ES-I3 (cell line): ENCODE data around the gene B3GALT5.

Source experiments
- H3K36me3 ChIP-seq: 2 replicates; pipeline ENCODE4 v1.6.1; 2013; ENCODE audit warnings: mild to moderate bottlenecking, low read length, control low read depth, moderate library complexity; ENCODE audit not compliant: insufficient read depth
- H3K4me1 ChIP-seq: 2 replicates; pipeline ENCODE4 v1.6.1; 2013; ENCODE audit warnings: mild to moderate bottlenecking, control low read depth, low read length; ENCODE audit not compliant: insufficient read depth
- H3K9ac ChIP-seq: 2 replicates; pipeline ENCODE4 v1.6.1; 2013; ENCODE audit warnings: low read depth, mild to moderate bottlenecking, low read length, moderate library complexity
- H3K9me3 ChIP-seq: 2 replicates; pipeline ENCODE4 v1.6.1; 2013; ENCODE audit warnings: mild to moderate bottlenecking, low read length, moderate library complexity; ENCODE audit not compliant: control insufficient read depth, insufficient read depth

The B3GALT5 gene

DNA sequence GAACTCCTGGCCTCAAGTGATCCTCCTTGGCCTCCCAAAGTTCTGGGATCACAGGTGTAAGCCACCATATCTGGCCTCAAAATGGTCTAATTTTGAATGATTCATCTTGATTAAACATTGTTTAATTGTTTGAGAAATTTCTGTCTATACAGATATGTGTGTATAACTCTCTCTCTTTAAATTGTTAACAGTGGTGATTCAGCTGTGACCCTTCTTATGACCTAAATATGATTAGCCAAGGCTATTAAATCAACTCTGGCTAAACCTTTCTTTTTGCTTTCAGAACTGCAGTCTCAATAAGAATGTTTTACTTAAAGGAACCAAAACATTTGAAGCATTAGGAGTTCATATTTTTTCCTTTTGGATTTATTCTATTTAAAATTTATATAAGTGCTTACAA lies 19.2 kb upstream of the B3GALT5 start:
- Histone ChIP-seq H3K36me3 (no peaks in the 10 kb centered on the region), H3K9me3 (peaks cover 9% of the 10 kb centered on the region; the same call in 1 of the 2 replicates), H3K9ac (no peak overlapping the region), H3K4me1 (no peaks in the 10 kb centered on the region)

DNA sequence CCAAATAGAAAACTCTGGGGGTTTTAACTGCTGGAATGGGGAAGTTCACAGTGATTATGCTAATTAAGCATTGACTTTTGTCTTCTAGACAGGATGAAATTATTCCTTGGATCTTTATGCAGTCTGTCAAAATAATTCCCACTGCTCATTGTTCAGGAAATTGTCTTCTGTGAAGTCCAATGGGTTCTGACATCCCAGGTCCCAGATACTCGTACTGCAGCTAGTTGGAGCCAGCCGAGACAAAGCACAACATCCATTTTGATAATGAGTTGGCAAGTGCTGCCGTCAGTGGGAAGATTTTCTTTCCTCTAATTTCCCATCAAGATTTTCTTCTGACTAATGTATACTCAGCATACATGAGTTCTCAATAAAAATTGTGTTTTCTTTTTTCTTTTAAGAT lies 17.3 kb upstream of the B3GALT5 start:
- Histone ChIP-seq H3K4me1 (no peaks in the 10 kb centered on the region), H3K9ac (no peak overlapping the region), H3K36me3 (no peaks in the 10 kb centered on the region), H3K9me3 (0 out of 2 replicates have a peak, but pooled peaks cover 2% of the 10 kb centered on the region)

DNA sequence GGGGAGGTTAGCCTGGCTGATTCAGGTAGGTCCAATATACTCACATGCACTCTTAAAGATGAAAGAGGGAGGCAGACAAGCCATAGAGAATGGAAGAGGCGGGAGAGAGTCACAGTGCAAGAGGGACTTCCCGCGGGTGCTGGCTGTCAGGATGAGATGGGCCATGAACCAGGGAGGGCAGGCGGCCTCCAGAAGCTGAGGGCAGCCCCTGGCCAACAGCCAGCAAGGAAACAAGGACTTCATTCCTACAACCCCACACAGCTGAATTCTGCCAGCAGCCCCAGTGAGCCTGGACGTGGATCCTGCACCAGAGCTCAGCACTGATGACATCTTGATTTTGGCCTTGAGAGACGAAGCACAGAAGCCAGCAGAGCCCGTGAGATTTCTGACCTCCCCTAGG lies 15.1 kb upstream of the B3GALT5 start:
- Histone ChIP-seq H3K9me3 (0 out of 2 replicates have a peak, but pooled peaks cover 2% of the 10 kb centered on the region), H3K9ac (no peak overlapping the region), H3K36me3 (no peaks in the 10 kb centered on the region), H3K4me1 (0 out of 2 replicates have a peak, but pooled peaks cover 5% of the 10 kb centered on the region)

DNA sequence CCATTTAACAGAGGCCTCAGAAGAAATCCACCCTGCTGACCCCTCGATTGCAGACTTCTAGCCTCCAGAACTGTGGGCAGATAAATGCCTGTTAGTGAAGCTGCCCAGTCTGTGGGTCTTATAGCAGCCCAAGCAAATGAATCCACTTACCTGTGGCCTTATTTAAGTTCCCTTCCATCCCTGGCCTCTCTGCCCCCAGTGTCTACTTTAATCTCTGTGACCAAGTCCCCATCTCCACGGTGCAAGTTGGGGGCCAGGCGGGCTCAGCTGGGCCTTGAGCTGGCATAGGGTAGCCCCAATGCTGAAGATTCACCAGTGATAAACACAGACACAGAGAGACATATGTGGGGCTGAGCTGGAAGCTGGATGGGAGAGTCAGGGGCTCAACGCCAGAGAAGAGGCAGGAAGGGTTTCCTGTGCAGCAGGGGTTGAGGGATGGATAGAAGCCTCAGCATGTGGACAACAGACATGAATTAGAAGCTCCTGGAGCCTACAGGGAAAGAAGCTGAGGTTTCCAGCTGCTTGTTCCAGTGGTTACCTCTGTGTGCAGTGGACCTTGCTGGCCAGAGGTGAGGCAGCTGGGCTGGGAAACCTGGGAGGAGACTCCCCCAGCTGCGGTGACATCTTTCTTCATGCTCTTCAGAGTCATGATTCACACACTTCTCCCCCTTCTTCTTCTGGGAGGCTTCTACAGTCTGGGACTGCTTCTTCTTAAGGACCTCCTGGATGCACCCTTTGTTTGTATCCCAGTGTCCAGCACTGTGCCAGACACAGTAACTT lies 13.4 kb upstream of the B3GALT5 start:
- H3K36me3 ChIP-seq = no peaks in the 10 kb centered on the region
- 0 out of 2 replicates have a peak, but pooled peaks cover 2% of the 10 kb centered on the region for H3K9me3 ChIP-seq
- 0 out of 2 replicates have a peak, but pooled peaks cover 5% of the 10 kb centered on the region for H3K4me1 ChIP-seq
- no peak overlapping the region for H3K9ac ChIP-seq

DNA sequence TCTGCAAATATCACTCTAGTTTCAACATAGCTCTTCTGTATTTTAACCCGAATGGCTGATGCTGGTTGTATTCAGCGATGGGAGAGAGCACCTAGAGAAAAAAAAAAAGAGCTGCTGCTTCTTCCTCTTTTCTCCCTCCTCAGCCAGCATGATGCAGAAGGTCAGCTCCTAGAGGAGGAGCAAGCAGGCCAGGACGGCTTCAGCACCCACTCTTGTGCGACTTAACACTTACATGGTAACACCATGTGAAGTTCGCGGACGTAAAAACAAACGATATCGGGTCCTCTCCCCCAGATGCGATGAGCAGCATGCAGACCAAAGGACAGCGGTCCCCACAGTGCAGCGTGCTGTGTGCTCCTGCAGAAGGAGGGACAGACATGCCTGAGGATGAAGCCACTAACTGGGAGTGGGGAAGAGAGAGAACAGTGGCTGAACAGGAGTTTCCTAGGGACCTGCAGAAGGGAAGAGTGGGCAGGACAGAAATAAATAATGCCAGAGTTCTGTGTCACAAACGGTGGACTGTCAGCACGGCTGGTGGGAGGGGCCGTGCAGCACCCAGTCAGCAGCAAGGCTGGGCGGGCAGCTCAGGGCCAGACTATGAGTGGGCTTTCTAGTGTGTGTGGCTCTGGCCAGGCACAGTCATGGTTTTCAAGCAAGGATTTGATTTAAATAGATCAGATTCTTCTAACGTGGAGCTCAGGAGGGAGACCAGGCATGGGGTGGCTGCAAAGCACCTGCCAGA lies 11.4 kb upstream of the B3GALT5 start:
- H3K9ac ChIP-seq = no peak overlapping the region
- H3K4me1 ChIP-seq = 0 out of 2 replicates have a peak, but pooled peaks cover 5% of the 10 kb centered on the region
- peaks cover 4% of the 10 kb centered on the region; the same call in 1 of the 2 replicates for H3K36me3 ChIP-seq
- no peaks in the 10 kb centered on the region for H3K9me3 ChIP-seq

DNA sequence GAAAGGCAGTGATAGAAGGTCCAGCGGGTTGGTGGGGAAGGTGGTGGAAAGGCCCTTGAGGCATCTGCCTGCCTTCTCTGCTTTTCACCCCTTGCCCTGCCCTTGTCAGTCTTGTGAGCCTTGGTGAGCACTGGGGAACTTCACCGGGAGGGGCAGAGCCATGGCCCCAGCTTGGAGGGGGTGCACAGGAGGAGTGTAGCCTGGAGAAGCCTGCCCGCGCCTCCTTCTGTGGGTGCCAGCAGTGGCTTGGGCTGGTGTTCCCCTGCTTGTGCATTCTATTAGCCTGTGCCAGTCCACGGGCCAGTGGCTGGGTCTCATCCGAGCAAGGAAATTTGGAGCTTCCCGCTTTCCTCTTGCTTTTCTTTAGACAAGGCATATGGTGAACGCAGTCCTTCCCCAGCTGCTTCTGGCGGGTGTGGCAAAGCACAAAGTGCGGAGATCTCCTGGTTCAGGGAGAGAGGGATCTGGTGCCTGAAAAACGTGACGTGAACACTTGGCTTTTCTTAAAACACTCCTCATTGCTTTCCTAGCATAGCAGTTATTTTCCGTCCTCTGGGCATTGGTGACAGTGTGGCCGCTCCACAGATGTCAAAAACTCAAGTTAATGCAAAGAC lies 10.6 kb upstream of the B3GALT5 start:
- no peak overlapping the region for H3K9ac ChIP-seq
- no peaks in the 10 kb centered on the region for H3K9me3 ChIP-seq
- H3K36me3 ChIP-seq = peaks cover 4% of the 10 kb centered on the region; the same call in 1 of the 2 replicates
- 0 out of 2 replicates have a peak, but pooled peaks cover 5% of the 10 kb centered on the region for H3K4me1 ChIP-seq

DNA sequence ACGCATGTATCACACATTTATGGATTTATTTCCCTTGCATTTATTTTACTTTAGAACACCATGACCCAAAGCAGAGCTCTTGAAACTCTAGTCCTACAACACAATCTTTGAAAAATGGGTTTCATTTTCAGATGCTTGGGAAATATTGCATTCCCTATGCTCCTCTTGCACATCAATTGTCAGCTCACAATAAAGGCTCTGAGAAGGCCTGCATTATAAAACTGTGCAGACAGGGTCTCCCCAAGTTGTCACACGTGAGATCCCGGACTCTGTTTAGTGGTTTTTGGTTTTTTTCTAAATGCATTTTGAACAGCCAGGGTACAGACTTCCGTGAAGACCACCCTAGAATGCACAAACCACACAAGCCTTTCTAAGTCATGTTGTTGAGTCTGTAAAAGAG lies 9.9 kb upstream of the B3GALT5 start:
- no peaks in the 10 kb centered on the region for H3K9me3 ChIP-seq
- peaks cover 4% of the 10 kb centered on the region; the same call in 1 of the 2 replicates for H3K36me3 ChIP-seq
- H3K9ac ChIP-seq = no peak overlapping the region
- H3K4me1 ChIP-seq = 0 out of 2 replicates have a peak, but pooled peaks cover 5% of the 10 kb centered on the region

DNA sequence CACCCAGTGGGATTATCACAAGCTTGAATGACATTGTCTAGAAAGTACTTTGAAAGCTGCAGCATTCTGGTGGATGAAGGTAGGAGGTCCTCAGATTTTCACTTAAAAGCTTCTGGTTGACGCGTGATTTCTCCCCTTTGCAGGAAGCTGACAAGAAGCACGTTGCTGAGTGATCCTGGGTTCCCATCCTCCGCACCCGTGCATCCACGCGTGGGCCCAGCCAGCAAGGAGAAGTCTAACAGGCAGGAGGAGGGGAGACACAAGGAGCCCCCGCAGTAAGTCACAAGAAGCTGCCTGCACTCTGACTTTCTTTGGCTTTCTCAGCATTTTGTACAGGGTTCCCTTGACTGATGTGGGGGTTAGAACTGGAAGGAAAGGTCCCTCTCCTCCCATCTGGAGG lies 7.8 kb upstream of the B3GALT5 start:
- peaks cover 6% of the 10 kb centered on the region; the same call in 1 of the 2 replicates for H3K36me3 ChIP-seq
- no peak overlapping the region for H3K9ac ChIP-seq
- peaks cover 6% of the 10 kb centered on the region for H3K4me1 ChIP-seq
- H3K9me3 ChIP-seq = no peaks in the 10 kb centered on the region

DNA sequence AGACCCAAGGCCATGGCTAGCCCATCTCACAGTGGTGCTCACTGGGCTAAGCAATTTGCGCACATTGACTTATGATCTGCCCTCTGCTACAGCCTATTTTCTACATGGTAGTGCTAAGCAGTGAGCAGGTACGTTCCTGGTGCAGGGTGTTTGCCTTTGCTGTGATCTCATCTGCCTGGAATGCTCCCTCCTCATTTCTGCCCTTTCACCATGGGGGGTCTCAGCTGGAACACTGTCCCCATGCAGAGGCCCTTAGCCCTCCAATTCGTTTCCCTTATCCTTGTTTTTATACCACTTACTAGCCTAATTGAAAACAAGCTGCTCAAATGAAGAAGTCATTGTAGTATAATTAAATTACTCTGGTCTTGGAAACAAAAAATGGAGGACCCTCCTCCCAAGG lies 2.0 kb upstream of the B3GALT5 start:
- Histone ChIP-seq H3K36me3 (peaks cover 3% of the 10 kb centered on the region; the same call in 1 of the 2 replicates), H3K9me3 (no peaks in the 10 kb centered on the region), H3K9ac (peak overlapping the region; percentile 72; the same call in 1 of the 2 replicates), H3K4me1 (peaks cover 14% of the 10 kb centered on the region)

DNA sequence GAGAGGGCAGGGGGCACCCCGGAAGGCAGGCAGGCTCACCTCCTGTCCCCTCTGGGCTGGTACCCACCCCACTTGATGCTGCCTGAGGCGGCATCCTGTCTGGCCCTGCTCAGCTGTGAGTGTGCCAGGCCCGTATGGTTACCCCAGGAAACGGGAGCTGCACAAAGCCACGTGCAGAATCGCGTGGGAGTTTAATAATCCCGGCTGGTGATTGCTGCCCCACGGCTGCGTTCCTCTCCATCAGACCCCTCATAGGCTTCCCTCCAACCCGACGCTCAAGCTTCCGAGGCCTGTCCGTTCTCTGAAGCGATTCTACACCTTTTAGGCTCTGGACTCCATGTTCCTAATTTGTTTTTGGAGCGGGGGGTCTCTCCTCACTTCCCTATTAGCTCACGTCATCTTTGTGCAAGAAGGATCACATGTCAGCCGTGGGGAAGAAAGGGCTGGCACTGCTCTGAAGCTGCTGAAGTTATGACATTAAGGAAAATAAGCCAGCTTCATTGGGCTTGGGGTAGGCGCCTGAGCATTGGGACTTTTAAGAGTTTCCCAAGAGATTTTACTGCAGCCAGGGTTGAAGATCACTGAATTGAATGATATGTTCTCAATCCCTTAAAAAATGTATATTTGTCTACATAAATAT lies 1.1 kb upstream of the B3GALT5 start:
- Histone ChIP-seq H3K9me3 (no peaks in the 10 kb centered on the region; the same call in 1 of the 2 replicates), H3K36me3 (0 out of 2 replicates have a peak, but pooled peaks cover 10% of the 10 kb centered on the region), H3K9ac (peak overlapping the region; percentile 72), H3K4me1 (peaks cover 14% of the 10 kb centered on the region)

DNA sequence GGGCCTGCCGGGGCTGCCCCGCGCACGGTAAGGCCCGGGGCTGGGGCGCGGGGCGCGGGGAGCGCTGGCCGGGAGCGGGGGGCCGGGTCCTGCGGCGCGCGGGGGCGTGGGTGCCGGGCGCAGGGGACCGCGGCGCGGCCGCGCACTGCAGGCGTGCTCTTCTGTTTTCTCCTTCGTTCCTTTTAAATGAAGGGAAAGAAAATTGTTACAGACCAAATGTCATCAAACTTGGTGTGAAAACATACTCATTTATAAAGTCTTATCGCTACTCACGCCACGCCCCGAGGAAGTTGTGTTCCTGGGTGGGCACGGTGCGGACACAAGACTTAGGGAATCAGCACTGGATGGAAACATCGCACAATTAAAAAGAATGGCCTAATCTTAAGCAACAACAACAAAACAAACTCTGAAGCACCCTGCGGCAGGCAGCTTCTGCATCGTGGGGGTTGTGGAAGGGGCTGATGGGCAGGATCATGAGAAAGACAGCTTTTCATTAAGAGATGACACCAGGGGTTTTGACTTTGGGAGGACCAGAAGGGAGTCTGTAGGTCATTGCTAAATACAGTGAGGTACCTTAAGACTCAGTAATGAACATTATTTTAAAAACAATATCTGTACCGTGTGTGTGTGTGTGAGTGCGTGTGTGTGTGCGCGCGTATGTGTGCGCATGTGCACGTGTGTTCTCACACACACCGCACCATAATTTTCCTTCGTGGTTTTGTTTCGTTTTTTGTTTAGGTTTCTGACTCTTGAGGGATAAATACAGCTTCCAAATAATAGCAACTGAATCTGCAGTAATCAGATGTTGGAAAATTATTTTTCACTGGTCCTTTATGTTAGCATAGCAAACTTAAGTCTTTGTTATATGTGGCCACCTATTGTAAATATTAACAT lies 548 bp downstream of the B3GALT5 start:
- peaks cover 7% of the 10 kb centered on the region; the same call in 1 of the 2 replicates for H3K9me3 ChIP-seq
- H3K36me3 ChIP-seq = 0 out of 2 replicates have a peak, but pooled peaks cover 14% of the 10 kb centered on the region
- H3K4me1 ChIP-seq = peaks cover 14% of the 10 kb centered on the region
- peak overlapping the region; percentile 72 for H3K9ac ChIP-seq

DNA sequence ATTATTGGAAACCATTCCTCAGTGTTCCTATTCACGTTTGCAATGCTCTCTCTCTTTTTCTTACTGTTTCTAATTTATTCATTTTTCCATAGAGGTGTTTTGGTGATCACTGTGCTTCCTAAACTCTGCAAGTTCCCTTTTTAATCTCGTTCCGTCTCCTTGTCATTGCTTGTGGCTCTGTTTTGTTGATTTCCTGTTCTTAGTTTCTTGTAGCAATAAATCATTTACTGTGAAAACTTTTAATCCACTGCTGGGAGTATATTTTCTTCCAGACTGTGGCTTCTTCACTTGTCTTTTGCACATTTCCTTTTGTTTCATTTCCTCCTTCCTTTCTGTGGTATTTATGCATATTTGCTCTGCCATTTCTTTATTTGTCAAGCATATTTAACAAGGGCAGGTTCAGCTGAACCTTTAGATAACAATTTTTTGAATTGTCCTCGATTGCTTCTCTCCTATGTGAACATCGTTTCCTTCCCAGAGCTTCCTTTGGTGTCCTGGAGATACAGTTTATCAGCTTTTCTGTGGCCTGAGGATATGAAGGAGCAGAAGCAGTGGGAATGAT lies 3.6 kb downstream of the B3GALT5 start:
- peaks cover 6% of the 10 kb centered on the region; the same call in 1 of the 2 replicates for H3K4me1 ChIP-seq
- no peak overlapping the region for H3K9ac ChIP-seq
- H3K36me3 ChIP-seq = 0 out of 2 replicates have a peak, but pooled peaks cover 12% of the 10 kb centered on the region
- H3K9me3 ChIP-seq = peaks cover 7% of the 10 kb centered on the region

DNA sequence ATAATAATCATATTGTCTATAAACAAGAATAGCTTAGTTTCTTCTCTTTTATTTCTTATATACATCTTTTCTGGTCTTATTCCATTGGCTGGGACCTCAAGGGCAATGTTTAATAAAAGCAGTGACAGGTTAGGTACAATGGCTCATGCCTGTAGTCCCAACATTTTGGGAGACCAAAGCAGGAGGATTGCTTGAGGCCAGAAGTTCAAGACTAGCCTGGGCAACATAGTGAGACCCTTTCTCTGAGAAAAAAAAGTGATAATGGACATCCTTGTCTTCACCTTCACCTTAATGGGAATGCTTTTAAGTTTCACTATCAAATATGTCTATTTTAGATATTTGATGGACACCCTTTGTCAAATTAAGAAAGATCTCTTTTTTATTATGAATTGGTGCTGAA lies 8.1 kb downstream of the B3GALT5 start:
- H3K36me3 ChIP-seq = peaks cover 23% of the 10 kb centered on the region
- H3K9me3 ChIP-seq = peaks cover 7% of the 10 kb centered on the region
- no peaks in the 10 kb centered on the region for H3K4me1 ChIP-seq
- H3K9ac ChIP-seq = no peak overlapping the region
